Upper lobe of left lung (tissue), 4 donors: ENCODE data around the gene ST8SIA2.

Experiments
- CTCF ChIP-seq, 6 experiments: fragments of 450-650 bp in 4 of 6; fragments of 200-600 bp in 2 of 6; sonication (generic) in 2 of 6; IDR thresholded peaks; one replicate each; pipeline ENCODE4 v1.5.1; 2016 to 2019; ENCODE audit warnings: antibody characterized with exemption in 6 of 6
- EP300 ChIP-seq, 4 donors: sonication (generic); formaldehyde crosslinking; IDR thresholded peaks; one replicate each; pipeline ENCODE4 v1.5.1; 2017; ENCODE audit warnings: antibody characterized with exemption in 4 of 4, control low read depth in 2 of 4

- TF ChIP-seq CTCF (IDR thresholded peaks at IDR 0.05) = no peak
- TF ChIP-seq EP300 (IDR thresholded peaks at IDR 0.05) = no peak
Measured at GRCh38 chr15:92402751-92403150, 9.1 kb downstream of the ST8SIA2 start.
